Caki2 (cell line): Measurements from ENCODE around the gene MICU2. TPM values are rescaled to one million over a fixed set of nuclear protein-coding genes. Genes with fewer than 3 reads are reported as not detected.

Experiments used
- DNase-seq: peaks from one replicate; pipeline ENCODE4 v3.0.0-alpha.2; 2015; ENCODE audit warnings: low read depth
- in situ Hi-C: cut with HindIII; loops from 2 replicates; pipeline ENCODE4 v1.10.0; 2016; ENCODE audit warnings: low sequenced_read_pairs, low pct_unique_long_range_greater_than_20kb, mixed read lengths
- total RNA-seq: library from RNA; depleted of rRNA; stranded (reverse); fragments of >200 nt; shearing (Covaris generic); gene quantifications from 2 replicates; pipeline ENCODE4 v1.2.3, GENCODE V29; 2014; ENCODE audit warnings: low replicate concordance

MICU2 gene
- total RNA-seq, 1 experiment from 2014 or later, result 46.0 TPM

- DNase-seq, result peak; percentile 10
- in situ Hi-C loops, result no loop called here
Measured at GRCh38 chr13:21528616-21529015, 75.4 kb downstream of the MICU2 start.

- no peak for DNase-seq
- in situ Hi-C loops, result no loop called here
Measured at GRCh38 chr13:21526707-21527540, 77.0 kb downstream of the MICU2 start.

GRCh38 chr13:21522847-21523246 is 81.1 kb downstream of the MICU2 start:
- in situ Hi-C loops, result no loop called here
- no peak for DNase-seq

GRCh38 chr13:21522130-21522529 is 81.8 kb downstream of the MICU2 start:
- DNase-seq, result no peak
- in situ Hi-C loops, result no loop called here

GRCh38 chr13:21518617-21519144 is 85.3 kb downstream of the MICU2 start:
- in situ Hi-C loops, result no loop called here
- DNase-seq, result no peak

- DNase-seq, result no peak
Measured at GRCh38 chr13:21517576-21517975, 86.4 kb downstream of the MICU2 start.

GRCh38 chr13:21516805-21517204 is 87.2 kb downstream of the MICU2 start:
- no peak for DNase-seq
- in situ Hi-C loops, result no loop called here

More at GRCh38 chr13:21517576-21517975, 86.4 kb downstream of the MICU2 start:
- in situ Hi-C loops, result no loop called here

GRCh38 chr13:21511849-21512248 is 92.1 kb downstream of the MICU2 start:
- in situ Hi-C loops, result no loop called here
- no peak for DNase-seq

- no peak for DNase-seq
- in situ Hi-C loops, result no loop called here
Measured at GRCh38 chr13:21504379-21504778, 99.6 kb downstream of the MICU2 start.

GRCh38 chr13:21501686-21502085 is 102.3 kb downstream of the MICU2 start:
- no peak for DNase-seq
- in situ Hi-C loops, result no loop called here

GRCh38 chr13:21486322-21486721 is 117.6 kb downstream of the MICU2 start:
- no peak for DNase-seq
- in situ Hi-C loops, result no loop called here

GRCh38 chr13:21483748-21484147 is 120.2 kb downstream of the MICU2 start:
- in situ Hi-C loops, result no loop called here
- DNase-seq, result no peak

- no peak for DNase-seq
- in situ Hi-C loops, result no loop called here
Measured at GRCh38 chr13:21481359-21481758, 122.6 kb downstream of the MICU2 start.

- in situ Hi-C loops, result no loop called here
- peak; percentile 42 for DNase-seq
Measured at GRCh38 chr13:21478881-21479808, 124.8 kb downstream of the MICU2 start.

GRCh38 chr13:21476893-21477472 is 127.0 kb downstream of the MICU2 start:
- peak; percentile 22 for DNase-seq
- in situ Hi-C loops, result no loop called here

- in situ Hi-C loops, result no loop called here
- no peak for DNase-seq
Measured at GRCh38 chr13:21475115-21475514, 128.9 kb downstream of the MICU2 start.

- in situ Hi-C loops, result no loop called here
- no peak for DNase-seq
Measured at GRCh38 chr13:21470785-21471184, 133.2 kb downstream of the MICU2 start.

- in situ Hi-C loops, result no loop called here
Measured at GRCh38 chr13:21466527-21466926, 137.4 kb downstream of the MICU2 start.

More at GRCh38 chr13:21466527-21466926, 137.4 kb downstream of the MICU2 start:
- no peak for DNase-seq
